GM18499 (cell line): Measurements from ENCODE around the gene RARS2.
"Not testable (repeated sequence)": the region's sequence is repeated elsewhere in the genome, so short reads cannot be mapped to it uniquely, and the experiment has no call there.

Source experiments
- ATAC-seq: cut with Tn5 transposase; IDR thresholded peaks from one replicate; pipeline ENCODE4 v1.9.1; 2021; ENCODE audit warnings: moderate number of reproducible peaks; ENCODE audit not compliant: insufficient read depth, unreplicated experiment

RARS2 gene

GRCh38 chr6:87518453-87518852 lies 71.3 kb downstream of the RARS2 start:
- ATAC-seq: no peak

- no peak for ATAC-seq
Observed at GRCh38 chr6:87514831-87515230, 75.0 kb downstream of the RARS2 start.

DNA sequence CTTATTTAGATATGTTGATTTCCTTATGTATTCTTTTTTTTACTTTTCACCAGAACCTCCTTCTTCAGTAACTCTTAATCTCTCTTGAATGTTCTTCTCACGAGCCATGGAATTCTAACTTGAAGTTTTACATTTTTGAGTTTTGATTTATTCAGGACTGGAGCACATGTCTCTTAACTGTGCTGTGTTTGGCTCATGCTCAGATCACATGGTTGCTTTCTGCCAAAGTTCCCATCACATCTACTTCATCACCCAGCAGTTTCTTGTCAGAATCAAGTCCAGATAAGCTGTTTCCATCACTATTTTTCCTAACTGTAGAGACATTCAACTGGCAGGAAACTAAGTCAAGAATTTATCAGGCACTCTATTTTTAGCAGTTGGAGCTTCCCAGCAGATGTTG lies 85.3 kb downstream of the RARS2 start:
- ATAC-seq: no peak

GRCh38 chr6:87501809-87502572 lies 87.8 kb downstream of the RARS2 start:
- ATAC-seq: no peak

GRCh38 chr6:87498048-87498447 lies 91.7 kb downstream of the RARS2 start:
- ATAC-seq: no peak

DNA sequence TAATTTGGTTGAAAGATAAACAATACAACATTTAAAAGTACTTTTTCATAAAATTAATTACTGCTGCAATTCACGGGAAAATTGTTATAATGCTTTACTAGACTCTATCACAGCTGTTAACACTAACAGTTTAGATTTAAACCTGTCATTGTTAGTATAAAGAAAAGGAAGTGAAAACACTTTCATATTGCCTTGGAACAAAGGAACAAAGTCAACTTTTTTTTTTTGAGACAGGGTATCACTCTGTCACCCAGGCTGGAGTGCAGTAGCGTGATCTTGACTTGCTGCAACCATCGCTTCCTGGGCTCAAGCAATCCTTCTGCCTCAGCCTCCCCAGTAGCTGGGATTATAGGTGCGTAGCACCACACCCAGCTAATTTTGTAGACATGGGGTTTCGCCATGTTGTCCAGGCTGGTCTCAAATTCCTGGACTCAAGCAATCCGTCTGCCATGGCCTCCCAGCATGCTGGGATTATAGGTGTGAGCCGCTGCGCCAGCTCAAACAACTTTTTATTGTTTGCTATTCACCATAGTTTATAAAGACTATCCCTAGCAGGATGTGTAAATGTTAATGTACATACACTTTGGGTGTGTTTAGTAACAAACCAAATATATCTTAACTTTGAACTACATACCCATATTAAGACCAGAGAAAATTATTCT lies 94.9 kb downstream of the RARS2 start:
- ATAC-seq: no peak

DNA sequence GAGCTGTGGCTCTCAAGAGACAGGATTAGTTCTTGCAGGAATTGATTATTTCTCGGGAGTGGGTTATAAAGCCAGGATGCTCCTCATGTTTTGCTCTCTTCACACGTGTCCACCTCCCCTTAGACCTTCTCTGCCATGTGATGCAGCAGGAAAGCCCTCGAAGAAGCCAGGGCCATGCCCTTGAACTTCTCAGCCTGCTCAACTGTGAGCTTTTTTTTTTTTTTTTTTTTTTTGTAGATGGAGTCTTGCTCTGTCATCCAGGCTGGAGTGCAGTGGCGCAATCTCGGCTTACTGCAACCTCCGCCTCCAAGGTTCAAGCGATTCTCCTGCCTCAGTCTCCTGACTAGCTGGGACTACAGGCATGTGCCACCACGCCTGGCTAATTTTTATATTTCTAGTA lies 100.5 kb downstream of the RARS2 start:
- not testable (repeated sequence) for ATAC-seq

DNA sequence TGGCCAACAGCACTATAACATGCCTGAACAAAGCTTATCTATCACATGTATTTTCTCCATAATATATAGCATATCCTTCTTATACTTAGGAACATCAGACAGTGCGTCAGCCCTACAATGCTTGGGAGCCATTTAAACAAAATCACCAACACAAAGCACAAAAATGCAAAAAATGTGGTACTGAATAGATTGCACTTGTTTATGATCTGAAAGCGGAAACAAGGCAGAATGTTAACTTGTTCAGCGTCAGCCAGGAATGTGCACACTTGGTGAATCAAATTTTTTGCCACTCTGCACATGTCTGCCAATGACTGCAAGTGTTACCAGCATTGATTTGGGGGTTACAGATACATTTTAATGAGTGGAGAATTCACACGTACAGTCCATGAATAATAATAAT lies 102.2 kb downstream of the RARS2 start:
- no peak for ATAC-seq

GRCh38 chr6:87484491-87484890 lies 105.3 kb downstream of the RARS2 start:
- no peak for ATAC-seq

DNA sequence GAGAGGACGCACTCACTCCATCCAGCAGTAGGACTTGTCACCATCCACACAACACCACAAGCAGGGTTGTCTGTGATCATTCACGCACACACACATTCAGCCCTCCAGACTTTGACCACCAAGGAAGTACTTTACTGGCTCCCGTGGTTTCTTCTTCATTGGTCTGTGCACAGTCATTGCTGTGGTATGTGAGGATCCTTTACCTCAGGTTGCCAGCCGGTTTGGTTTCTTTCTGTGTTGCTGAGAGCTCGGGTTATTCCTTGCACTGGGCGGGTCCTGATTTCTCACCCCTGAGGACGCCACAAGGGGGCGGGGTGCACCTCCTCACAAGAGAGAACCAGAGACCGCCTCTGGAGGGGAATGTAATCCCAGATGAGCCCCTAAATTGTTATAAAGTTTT lies 105.9 kb downstream of the RARS2 start:
- no peak for ATAC-seq

DNA sequence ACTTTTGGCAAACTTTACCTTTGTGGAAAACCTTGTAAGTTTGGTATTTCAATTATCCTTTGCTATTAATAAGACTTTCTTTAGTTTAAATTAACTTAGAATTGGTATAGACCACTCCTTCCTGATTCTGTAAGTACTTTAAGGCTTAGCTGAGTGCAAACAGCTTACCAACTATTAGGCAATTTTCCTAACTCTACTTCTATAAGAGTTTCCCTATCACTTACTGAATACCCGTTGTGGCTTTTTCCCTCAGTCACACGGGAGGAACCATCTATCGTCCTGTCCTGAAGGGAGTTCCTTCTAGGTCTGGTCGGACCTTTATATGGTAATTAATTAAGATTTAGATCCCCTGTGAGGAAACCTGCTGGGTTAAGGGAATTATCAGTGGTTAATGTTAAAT lies 107.4 kb downstream of the RARS2 start:
- no peak for ATAC-seq

- no peak for ATAC-seq
Observed at GRCh38 chr6:87481931-87482330, 107.9 kb downstream of the RARS2 start.

DNA sequence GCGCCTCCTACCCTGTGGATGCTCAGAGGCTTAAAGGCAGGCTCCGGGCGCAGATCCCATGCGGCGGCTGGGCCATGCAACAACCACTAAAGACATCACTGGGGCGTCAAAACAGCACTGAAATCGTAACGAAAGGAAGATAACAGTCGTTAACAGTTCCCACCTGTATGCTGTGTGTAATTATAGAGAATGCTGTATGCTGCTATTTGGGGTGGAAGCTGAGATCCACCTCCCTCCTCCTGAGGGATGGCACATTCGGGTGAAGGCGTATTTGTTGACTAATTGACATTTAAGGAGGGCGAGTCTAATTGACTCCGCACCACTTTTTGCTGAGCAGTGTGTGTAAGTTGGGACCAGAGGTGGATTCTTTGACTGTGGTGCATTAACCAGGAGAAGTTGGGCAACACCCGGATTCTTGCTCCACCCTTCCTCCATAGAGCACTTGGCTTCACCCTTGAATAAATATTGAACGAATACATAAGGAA lies 116.3 kb downstream of the RARS2 start:
- ATAC-seq: peak; percentile 46

- peak; percentile 73 for ATAC-seq
Observed at GRCh38 chr6:87472525-87473418, 117.0 kb downstream of the RARS2 start, which contains the start of gene SLC35A1. SLC35A1 (plus strand) TSS chr6:87472974; CDS start chr6:87473004, 30 bp downstream.

- no peak for ATAC-seq
Observed at GRCh38 chr6:87465051-87465450, 124.7 kb downstream of the RARS2 start.
